ENCODE results near the gene SOAT1. TPM values are rescaled to one million over a fixed set of nuclear protein-coding genes. Genes with fewer than 3 reads are reported as not detected.
"Not testable (repeated sequence)": the region's sequence is repeated elsewhere in the genome, so short reads cannot be mapped to it uniquely, and the experiment has no call there.

The SOAT1 gene
- total and polyA plus RNA-seq, 12 donors: 36.9 to 803 (median 239) TPM

DNA sequence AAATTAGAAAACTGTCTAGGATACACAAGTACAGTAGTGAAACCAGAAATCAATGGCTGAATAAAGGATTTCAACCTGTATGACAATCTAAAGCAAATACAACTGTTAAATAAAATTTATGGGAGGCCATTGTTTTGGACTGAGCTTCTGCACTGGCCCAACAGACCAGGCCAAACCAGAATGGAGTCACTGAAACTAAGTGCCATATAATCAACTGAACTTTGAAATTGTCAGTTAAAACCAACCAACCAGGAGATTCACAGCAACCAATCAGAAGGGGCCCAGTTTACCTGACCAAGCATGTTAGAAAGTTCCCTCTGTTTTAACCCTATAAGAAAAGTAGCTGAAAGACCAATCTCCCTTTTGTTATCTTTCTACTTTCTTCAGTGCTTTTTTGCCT is 30.5 kb upstream of the SOAT1 start:
- H3K4me1 ChIP-seq (replicated peaks in 1 of 2): no peaks in the 10 kb centered on the region
- intact Hi-C loops (cut with DNase I): loop anchor here in 1 of 2 donors (10.0 kb wide), 1 partner anchor 552 kb away; no protein-coding TSS in a partner anchor
- H3K27ac ChIP-seq: no peak overlapping the region
- no peak for DNase-seq
- no peaks in the 10 kb centered on the region for H3K9me3 ChIP-seq (replicated peaks in 1 of 3)
- no peaks in the 10 kb centered on the region for H3K36me3 ChIP-seq (replicated peaks in 1 of 2)
- no peaks in the 10 kb centered on the region for H3K27me3 ChIP-seq
- H3K4me3 ChIP-seq: no peak overlapping the region
- TF ChIP-seq, protein P1, sequence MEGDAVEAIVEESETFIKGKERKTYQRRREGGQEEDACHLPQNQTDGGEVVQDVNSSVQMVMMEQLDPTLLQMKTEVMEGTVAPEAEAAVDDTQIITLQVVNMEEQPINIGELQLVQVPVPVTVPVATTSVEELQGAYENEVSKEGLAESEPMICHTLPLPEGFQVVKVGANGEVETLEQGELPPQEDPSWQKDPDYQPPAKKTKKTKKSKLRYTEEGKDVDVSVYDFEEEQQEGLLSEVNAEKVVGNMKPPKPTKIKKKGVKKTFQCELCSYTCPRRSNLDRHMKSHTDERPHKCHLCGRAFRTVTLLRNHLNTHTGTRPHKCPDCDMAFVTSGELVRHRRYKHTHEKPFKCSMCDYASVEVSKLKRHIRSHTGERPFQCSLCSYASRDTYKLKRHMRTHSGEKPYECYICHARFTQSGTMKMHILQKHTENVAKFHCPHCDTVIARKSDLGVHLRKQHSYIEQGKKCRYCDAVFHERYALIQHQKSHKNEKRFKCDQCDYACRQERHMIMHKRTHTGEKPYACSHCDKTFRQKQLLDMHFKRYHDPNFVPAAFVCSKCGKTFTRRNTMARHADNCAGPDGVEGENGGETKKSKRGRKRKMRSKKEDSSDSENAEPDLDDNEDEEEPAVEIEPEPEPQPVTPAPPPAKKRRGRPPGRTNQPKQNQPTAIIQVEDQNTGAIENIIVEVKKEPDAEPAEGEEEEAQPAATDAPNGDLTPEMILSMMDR (IDR thresholded peaks at IDR 0.05): no peak
- no peak for TF ChIP-seq POLR2A (IDR thresholded peaks at IDR 0.05)

DNA sequence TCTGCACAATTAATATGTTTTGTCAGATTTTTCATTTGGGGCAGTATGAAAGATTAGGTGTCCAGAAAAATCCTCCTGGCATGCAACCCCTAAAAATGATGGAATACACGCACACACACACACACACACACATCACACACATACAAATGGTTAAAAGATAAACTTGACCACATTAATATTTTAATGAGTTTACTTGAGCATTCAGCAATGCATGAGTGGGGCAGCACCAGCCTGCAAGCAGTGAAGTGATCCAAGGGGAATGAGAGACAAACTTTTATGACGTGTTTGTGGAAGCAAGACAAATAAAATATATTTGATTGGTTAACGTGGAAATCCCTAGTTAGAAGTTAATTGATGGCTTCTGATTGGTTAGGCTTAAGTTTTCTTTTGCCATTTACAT is 29.1 kb upstream of the SOAT1 start:
- Histone ChIP-seq H3K4me1 (replicated peaks in 1 of 2) (no peaks in the 10 kb centered on the region), H3K36me3 (replicated peaks in 1 of 2) (no peaks in the 10 kb centered on the region), H3K4me3 (no peak overlapping the region), H3K27me3 (no peaks in the 10 kb centered on the region), H3K9me3 (replicated peaks in 1 of 3) (no peaks in the 10 kb centered on the region), H3K27ac (no peak overlapping the region)
- 59 to 74% (median 68%) methylated on average over 3 of the region's 3 CpGs for WGBS, 4 donors
- DNase-seq: no peak
- no peak for TF ChIP-seq POLR2A (IDR thresholded peaks at IDR 0.05)
- TF ChIP-seq, protein P1 (IDR thresholded peaks at IDR 0.05): no peak
- intact Hi-C loops (cut with DNase I): loop anchor here in 1 of 2 donors (10.0 kb wide), 1 partner anchor 550 kb away; no protein-coding TSS in a partner anchor

DNA sequence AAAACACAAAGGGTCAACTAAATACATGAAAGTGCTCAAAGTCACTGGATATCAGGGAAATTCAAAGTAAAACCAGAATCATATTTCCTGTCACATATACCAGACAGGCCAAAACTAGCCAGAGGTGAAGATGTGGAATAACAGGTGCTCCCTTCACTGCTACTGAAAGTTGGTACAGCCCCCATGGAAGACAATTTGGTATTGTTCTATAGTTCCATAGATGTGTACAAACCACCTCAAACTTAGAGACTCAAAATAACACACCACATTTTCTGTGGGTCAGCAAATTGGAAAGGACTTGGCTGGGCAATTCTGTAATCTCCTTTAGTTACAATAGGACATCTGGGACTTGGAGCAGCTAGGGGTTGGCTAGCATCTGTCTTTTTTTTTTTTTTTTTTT is 24.5 kb upstream of the SOAT1 start:
- H3K9me3 ChIP-seq (replicated peaks in 1 of 3): no peaks in the 10 kb centered on the region
- H3K36me3 ChIP-seq (replicated peaks in 1 of 2): no peaks in the 10 kb centered on the region
- no peaks in the 10 kb centered on the region for H3K27me3 ChIP-seq
- intact Hi-C loops (cut with DNase I): loop anchor here in 1 of 2 donors (10.0 kb wide), 1 partner anchor 546 kb away; no protein-coding TSS in a partner anchor
- H3K4me3 ChIP-seq: no peak overlapping the region
- DNase-seq: no peak
- TF ChIP-seq, protein P1 (IDR thresholded peaks at IDR 0.05): no peak
- TF ChIP-seq POLR2A (IDR thresholded peaks at IDR 0.05): no peak
- H3K27ac ChIP-seq: no peak overlapping the region
- H3K4me1 ChIP-seq (replicated peaks in 1 of 2): no peaks in the 10 kb centered on the region

DNA sequence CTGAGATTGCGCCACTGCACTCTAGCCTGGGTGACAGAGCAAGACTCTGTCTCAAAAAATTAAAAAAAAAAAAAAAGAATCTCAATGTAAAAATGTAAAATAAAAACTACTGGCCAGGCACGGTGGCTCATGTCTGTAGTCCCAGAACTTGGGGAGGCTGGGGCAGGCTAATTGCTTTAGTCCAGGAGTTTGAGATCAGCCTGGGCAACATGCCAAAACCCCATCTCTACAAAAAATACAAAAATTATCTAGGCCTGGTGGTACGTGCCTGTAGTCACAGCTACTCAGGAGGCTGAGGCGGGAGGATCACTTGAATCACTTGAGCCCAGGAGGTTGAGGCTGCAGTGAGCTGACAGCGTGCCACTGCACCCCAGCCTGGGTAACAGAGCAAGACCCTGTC is 19.2 kb upstream of the SOAT1 start:
- H3K9me3 ChIP-seq (replicated peaks in 1 of 3); intact Hi-C loops (cut with DNase I); H3K27ac ChIP-seq; H3K36me3 ChIP-seq (replicated peaks in 1 of 2); H3K4me3 ChIP-seq; DNase-seq; H3K4me1 ChIP-seq (replicated peaks in 1 of 2); H3K27me3 ChIP-seq: not testable (repeated sequence)
- WGBS, 4 donors: 86 to 92% (median 90%) methylated on average over 5 of the region's 5 CpGs

DNA sequence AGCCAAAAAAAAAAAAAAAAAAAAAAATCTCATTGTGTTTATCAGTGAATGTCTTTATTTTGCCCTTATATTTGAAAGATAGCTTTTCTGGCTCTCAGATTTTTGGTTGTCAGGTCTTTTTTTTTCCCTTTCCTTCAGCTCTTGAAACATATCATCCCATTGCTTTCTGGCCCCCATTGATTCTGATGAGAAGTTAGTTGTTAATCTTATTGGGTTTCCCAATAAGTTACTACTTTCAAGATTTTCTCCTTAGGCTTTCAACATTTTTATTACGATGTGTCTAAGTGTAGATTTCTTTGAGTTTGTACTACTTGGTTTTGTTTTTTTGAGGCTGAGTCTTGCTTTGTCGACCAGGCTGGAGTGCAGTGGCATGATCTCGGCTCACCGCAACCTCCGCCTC is 14.7 kb upstream of the SOAT1 start:
- Histone ChIP-seq H3K4me1 (replicated peaks in 1 of 2) (no peaks in the 10 kb centered on the region), H3K4me3 (no peak overlapping the region), H3K27me3 (no peaks in the 10 kb centered on the region), H3K9me3 (replicated peaks in 1 of 3) (no peaks in the 10 kb centered on the region), H3K27ac (no peak overlapping the region), H3K36me3 (replicated peaks in 1 of 2) (no peaks in the 10 kb centered on the region)
- WGBS, 4 donors: 86 to 98% (median 97%) methylated on average over 5 of the region's 5 CpGs
- intact Hi-C loops (cut with DNase I): no loop called here
- no peak for TF ChIP-seq POLR2A (IDR thresholded peaks at IDR 0.05)
- TF ChIP-seq, protein P1 (IDR thresholded peaks at IDR 0.05): no peak
- DNase-seq: no peak
